Measurements from ENCODE around the gene NUDT21.

NUDT21 gene

DNA sequence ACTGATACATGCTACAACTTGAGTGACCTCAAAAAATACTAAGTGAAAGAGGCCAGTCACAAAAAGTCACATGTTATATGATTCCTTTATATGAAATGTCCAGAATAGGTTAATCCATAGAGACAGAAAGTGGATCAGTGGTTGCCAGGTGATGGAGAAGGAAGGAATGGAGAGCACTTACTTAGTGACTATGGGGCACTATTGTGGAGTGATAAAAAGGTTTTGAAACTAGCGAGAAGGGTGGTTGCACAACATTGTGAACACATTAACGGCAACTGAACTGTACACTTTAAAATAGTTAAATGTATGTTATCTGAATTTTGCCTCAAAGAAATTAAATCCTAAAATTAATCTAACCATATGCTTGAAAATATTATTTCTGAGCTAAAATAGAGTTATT is 51.6 kb downstream of the NUDT21 start:
- TF ChIP-seq TAF1 (IDR thresholded peaks at IDR 0.05; ENCODE audit: low read depth) (no peak), EGR1 (IDR thresholded peaks at IDR 0.05) (no peak), RAD21 (IDR thresholded peaks at IDR 0.05; ENCODE audit: low read depth) (no peak), CEBPB (IDR thresholded peaks at IDR 0.05) (no peak), NFIC (IDR thresholded peaks at IDR 0.05) (no peak), TEAD4 (IDR thresholded peaks at IDR 0.05) (no peak), ZBTB7A (IDR thresholded peaks at IDR 0.05; ENCODE audit: low read depth) (no peak), TCF12 (IDR thresholded peaks at IDR 0.05; ENCODE audit: low read depth) (no peak)
- TF ChIP-seq, protein P1, sequence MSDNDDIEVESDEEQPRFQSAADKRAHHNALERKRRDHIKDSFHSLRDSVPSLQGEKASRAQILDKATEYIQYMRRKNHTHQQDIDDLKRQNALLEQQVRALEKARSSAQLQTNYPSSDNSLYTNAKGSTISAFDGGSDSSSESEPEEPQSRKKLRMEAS (IDR thresholded peaks at IDR 0.05): no peak

DNA sequence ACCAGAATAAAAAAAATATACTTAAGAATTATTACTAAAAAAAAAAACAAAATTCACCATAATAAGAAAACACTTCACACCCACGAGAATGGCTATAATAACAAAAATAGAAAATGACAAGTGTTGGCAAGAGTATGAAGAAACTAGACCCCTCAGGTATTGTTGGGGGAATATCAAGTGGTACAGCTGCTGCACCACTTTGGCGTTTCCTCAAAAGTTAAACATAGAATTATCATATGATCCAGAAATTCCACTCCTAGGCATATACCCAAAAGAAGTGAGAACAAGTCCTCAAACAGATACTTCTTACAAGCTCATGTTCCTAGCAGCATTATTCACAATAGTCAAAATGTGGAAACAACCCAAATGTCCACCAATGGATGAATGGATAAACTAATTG is 52.1 kb downstream of the NUDT21 start:
- no peak for TF ChIP-seq RAD21 (IDR thresholded peaks at IDR 0.05; ENCODE audit: low read depth)
- no peak for TF ChIP-seq YY1 (IDR thresholded peaks at IDR 0.05; ENCODE audit: low read depth)
- no peak for TF ChIP-seq EP300 (IDR thresholded peaks at IDR 0.05; ENCODE audit: borderline replicate concordance)
- TF ChIP-seq FOXM1 (IDR thresholded peaks at IDR 0.05; ENCODE audit: borderline replicate concordance, low read depth): no peak

DNA sequence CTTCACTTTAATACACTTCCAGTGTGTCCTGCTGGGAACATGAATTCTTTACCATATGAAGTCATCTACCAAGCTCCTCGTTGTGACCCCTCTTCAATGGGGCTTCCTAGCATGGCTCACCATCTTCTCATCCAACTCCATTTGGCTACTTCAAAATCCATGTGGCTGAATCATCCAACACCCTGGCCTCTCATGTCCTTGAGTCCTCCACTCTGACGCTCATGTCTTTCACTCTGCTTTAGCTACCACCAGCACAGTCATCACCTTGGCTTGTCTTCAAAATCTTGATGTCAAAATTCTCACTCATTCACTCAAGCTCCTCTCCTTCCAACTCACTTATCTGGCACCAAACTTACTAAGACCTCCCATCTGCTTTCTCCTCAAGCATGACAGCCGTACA is 61.6 kb downstream of the NUDT21 start:
- TF ChIP-seq, protein P1 (IDR thresholded peaks at IDR 0.05): no peak
- no peak for TF ChIP-seq NFIC (IDR thresholded peaks at IDR 0.05)
- TF ChIP-seq TCF12 (IDR thresholded peaks at IDR 0.05; ENCODE audit: low read depth): no peak
- TF ChIP-seq FOXM1 (IDR thresholded peaks at IDR 0.05; ENCODE audit: borderline replicate concordance, low read depth): no peak
- TF ChIP-seq, protein P2, sequence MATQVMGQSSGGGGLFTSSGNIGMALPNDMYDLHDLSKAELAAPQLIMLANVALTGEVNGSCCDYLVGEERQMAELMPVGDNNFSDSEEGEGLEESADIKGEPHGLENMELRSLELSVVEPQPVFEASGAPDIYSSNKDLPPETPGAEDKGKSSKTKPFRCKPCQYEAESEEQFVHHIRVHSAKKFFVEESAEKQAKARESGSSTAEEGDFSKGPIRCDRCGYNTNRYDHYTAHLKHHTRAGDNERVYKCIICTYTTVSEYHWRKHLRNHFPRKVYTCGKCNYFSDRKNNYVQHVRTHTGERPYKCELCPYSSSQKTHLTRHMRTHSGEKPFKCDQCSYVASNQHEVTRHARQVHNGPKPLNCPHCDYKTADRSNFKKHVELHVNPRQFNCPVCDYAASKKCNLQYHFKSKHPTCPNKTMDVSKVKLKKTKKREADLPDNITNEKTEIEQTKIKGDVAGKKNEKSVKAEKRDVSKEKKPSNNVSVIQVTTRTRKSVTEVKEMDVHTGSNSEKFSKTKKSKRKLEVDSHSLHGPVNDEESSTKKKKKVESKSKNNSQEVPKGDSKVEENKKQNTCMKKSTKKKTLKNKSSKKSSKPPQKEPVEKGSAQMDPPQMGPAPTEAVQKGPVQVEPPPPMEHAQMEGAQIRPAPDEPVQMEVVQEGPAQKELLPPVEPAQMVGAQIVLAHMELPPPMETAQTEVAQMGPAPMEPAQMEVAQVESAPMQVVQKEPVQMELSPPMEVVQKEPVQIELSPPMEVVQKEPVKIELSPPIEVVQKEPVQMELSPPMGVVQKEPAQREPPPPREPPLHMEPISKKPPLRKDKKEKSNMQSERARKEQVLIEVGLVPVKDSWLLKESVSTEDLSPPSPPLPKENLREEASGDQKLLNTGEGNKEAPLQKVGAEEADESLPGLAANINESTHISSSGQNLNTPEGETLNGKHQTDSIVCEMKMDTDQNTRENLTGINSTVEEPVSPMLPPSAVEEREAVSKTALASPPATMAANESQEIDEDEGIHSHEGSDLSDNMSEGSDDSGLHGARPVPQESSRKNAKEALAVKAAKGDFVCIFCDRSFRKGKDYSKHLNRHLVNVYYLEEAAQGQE (IDR thresholded peaks at IDR 0.05; ENCODE audit: low read depth): no peak
- TF ChIP-seq TAF1 (IDR thresholded peaks at IDR 0.05; ENCODE audit: low read depth): no peak
- no peak for TF ChIP-seq CREB1 (IDR thresholded peaks at IDR 0.05; ENCODE audit: low read depth)
- TF ChIP-seq ZBTB7A (IDR thresholded peaks at IDR 0.05; ENCODE audit: low read depth): no peak
- no peak for TF ChIP-seq TEAD4 (IDR thresholded peaks at IDR 0.05)
- no peak for TF ChIP-seq RAD21 (IDR thresholded peaks at IDR 0.05; ENCODE audit: low read depth)
- TF ChIP-seq CEBPB (IDR thresholded peaks at IDR 0.05): no peak
- TF ChIP-seq EP300 (IDR thresholded peaks at IDR 0.05; ENCODE audit: borderline replicate concordance): no peak
- TF ChIP-seq EGR1 (IDR thresholded peaks at IDR 0.05): no peak

DNA sequence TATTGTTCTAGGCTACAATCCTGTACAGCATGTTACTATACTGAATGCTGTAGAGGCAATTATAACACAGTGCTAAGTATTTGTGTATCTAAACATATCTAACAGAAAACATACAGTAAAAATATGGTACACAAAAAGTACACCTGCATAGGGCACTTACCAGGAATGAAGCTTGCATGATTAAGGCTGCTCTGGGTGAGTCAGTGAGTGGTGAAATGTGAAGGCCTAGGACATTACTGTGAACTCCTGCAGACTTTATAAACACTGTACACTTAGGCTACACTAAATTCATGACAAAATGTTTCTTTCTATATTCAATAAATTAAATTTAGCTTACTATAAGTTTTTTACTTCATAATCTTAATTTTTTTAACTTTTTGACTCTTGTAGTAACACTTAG is 62.9 kb downstream of the NUDT21 start:
- TF ChIP-seq, protein P3, sequence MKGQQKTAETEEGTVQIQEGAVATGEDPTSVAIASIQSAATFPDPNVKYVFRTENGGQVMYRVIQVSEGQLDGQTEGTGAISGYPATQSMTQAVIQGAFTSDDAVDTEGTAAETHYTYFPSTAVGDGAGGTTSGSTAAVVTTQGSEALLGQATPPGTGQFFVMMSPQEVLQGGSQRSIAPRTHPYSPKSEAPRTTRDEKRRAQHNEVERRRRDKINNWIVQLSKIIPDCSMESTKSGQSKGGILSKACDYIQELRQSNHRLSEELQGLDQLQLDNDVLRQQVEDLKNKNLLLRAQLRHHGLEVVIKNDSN (IDR thresholded peaks at IDR 0.05): no peak
- TF ChIP-seq FOXM1 (IDR thresholded peaks at IDR 0.05; ENCODE audit: borderline replicate concordance, low read depth) (no peak), TEAD4 (IDR thresholded peaks at IDR 0.05) (no peak), CREB1 (IDR thresholded peaks at IDR 0.05; ENCODE audit: low read depth) (no peak), TAF1 (IDR thresholded peaks at IDR 0.05; ENCODE audit: low read depth) (no peak), EGR1 (IDR thresholded peaks at IDR 0.05) (no peak), CEBPB (IDR thresholded peaks at IDR 0.05) (no peak), TCF12 (IDR thresholded peaks at IDR 0.05; ENCODE audit: low read depth) (no peak), RAD21 (IDR thresholded peaks at IDR 0.05; ENCODE audit: low read depth) (no peak), YY1 (IDR thresholded peaks at IDR 0.05; ENCODE audit: low read depth) (no peak), EP300 (IDR thresholded peaks at IDR 0.05; ENCODE audit: borderline replicate concordance) (no peak)
- TF ChIP-seq, protein P2 (IDR thresholded peaks at IDR 0.05; ENCODE audit: low read depth): no peak

DNA sequence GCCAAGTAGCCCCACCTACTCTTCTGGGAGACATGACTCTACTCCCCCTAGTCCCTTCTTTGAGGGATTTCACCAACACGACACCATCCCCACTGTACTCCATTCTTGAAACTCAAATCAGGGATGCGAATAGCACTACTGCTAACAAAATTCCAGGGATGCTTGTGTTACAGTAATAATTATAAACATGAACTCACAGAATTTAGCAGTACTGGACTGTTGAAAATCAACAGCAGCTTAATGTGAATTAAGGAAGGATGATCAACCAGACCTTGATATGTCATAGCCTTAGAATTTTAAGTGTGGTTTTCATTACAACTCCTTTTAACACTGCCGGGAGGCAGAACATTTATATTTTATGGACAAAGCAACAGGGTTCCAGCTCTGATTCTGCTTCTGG is 63.7 kb downstream of the NUDT21 start:
- TF ChIP-seq, protein P3 (IDR thresholded peaks at IDR 0.05): no peak
- TF ChIP-seq RAD21 (IDR thresholded peaks at IDR 0.05; ENCODE audit: low read depth): no peak
- TF ChIP-seq ZBTB7A (IDR thresholded peaks at IDR 0.05; ENCODE audit: low read depth): no peak
- TF ChIP-seq FOXM1 (IDR thresholded peaks at IDR 0.05; ENCODE audit: borderline replicate concordance, low read depth): no peak
- TF ChIP-seq CEBPB (IDR thresholded peaks at IDR 0.05): no peak
- no peak for TF ChIP-seq TEAD4 (IDR thresholded peaks at IDR 0.05)
- TF ChIP-seq TAF1 (IDR thresholded peaks at IDR 0.05; ENCODE audit: low read depth): no peak
- no peak for TF ChIP-seq NFIC (IDR thresholded peaks at IDR 0.05)
- TF ChIP-seq EGR1 (IDR thresholded peaks at IDR 0.05): no peak
- TF ChIP-seq YY1 (IDR thresholded peaks at IDR 0.05; ENCODE audit: low read depth): no peak
- no peak for TF ChIP-seq CREB1 (IDR thresholded peaks at IDR 0.05; ENCODE audit: low read depth)
- TF ChIP-seq, protein P2 (IDR thresholded peaks at IDR 0.05; ENCODE audit: low read depth): no peak
- no peak for TF ChIP-seq EP300 (IDR thresholded peaks at IDR 0.05; ENCODE audit: borderline replicate concordance)
- no peak for TF ChIP-seq TCF12 (IDR thresholded peaks at IDR 0.05; ENCODE audit: low read depth)
- TF ChIP-seq, protein P1 (IDR thresholded peaks at IDR 0.05): no peak

Measured in Ishikawa (cell line).